Panc1 (cell line): ENCODE results near the gene NDUFAF2.

Experiments used
- SIN3A ChIP-seq: IDR thresholded peaks from 2 replicates; pipeline ENCODE4 v1.6.1; 2012; ENCODE audit warnings: low read depth, mild to moderate bottlenecking, low read length, moderate library complexity, borderline replicate concordance; ENCODE audit not compliant: insufficient read depth
- TCF7L2 ChIP-seq: IDR thresholded peaks from 2 replicates; pipeline ENCODE4 v1.6.1; 2011; ENCODE audit warnings: mild to moderate bottlenecking, low read depth, low read length, inconsistent platforms
- TF ChIP-seq, protein P1 (sequence below): fragments of 450-650 bp; IDR thresholded peaks from 2 replicates; pipeline ENCODE4 v1.5.1; 2017; ENCODE audit warnings: mild to moderate bottlenecking
- TF ChIP-seq, protein P2 (sequence below), 2 experiments: IDR thresholded peaks; 2 replicates each; pipeline ENCODE4 v1.6.1; 2011 to 2012; ENCODE audit warnings: low read depth in 2 of 2, control low read depth in 1 of 2, low read length in 1 of 2, mild to moderate bottlenecking in 1 of 2, moderate library complexity in 1 of 2; ENCODE audit not compliant: insufficient read depth in 1 of 2

DNA sequence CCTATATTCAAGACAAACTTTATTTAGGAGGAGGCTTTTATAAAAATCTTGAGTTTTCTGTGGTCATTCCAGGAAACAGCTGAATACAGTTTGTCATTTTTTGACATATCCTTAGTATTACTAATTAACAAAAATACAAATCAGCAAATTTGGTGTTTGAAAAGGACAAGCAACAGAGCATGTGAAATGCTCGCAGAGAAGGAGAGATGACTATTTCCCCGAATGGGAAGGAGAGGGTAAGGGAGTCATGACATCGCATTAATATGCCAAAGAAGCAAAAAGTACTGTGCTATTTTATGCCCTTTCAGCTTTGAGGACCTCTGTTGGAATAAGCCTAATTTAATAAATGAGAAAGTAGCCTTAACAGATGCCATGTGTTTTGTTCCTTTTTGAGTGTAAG lies 215.5 kb downstream of the NDUFAF2 start:
- TF ChIP-seq, protein P1, sequence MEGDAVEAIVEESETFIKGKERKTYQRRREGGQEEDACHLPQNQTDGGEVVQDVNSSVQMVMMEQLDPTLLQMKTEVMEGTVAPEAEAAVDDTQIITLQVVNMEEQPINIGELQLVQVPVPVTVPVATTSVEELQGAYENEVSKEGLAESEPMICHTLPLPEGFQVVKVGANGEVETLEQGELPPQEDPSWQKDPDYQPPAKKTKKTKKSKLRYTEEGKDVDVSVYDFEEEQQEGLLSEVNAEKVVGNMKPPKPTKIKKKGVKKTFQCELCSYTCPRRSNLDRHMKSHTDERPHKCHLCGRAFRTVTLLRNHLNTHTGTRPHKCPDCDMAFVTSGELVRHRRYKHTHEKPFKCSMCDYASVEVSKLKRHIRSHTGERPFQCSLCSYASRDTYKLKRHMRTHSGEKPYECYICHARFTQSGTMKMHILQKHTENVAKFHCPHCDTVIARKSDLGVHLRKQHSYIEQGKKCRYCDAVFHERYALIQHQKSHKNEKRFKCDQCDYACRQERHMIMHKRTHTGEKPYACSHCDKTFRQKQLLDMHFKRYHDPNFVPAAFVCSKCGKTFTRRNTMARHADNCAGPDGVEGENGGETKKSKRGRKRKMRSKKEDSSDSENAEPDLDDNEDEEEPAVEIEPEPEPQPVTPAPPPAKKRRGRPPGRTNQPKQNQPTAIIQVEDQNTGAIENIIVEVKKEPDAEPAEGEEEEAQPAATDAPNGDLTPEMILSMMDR: no peak
- TF ChIP-seq, protein P2, sequence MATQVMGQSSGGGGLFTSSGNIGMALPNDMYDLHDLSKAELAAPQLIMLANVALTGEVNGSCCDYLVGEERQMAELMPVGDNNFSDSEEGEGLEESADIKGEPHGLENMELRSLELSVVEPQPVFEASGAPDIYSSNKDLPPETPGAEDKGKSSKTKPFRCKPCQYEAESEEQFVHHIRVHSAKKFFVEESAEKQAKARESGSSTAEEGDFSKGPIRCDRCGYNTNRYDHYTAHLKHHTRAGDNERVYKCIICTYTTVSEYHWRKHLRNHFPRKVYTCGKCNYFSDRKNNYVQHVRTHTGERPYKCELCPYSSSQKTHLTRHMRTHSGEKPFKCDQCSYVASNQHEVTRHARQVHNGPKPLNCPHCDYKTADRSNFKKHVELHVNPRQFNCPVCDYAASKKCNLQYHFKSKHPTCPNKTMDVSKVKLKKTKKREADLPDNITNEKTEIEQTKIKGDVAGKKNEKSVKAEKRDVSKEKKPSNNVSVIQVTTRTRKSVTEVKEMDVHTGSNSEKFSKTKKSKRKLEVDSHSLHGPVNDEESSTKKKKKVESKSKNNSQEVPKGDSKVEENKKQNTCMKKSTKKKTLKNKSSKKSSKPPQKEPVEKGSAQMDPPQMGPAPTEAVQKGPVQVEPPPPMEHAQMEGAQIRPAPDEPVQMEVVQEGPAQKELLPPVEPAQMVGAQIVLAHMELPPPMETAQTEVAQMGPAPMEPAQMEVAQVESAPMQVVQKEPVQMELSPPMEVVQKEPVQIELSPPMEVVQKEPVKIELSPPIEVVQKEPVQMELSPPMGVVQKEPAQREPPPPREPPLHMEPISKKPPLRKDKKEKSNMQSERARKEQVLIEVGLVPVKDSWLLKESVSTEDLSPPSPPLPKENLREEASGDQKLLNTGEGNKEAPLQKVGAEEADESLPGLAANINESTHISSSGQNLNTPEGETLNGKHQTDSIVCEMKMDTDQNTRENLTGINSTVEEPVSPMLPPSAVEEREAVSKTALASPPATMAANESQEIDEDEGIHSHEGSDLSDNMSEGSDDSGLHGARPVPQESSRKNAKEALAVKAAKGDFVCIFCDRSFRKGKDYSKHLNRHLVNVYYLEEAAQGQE (IDR thresholded peaks at IDR 0.05; ENCODE audit: insufficient read depth in 1 of 2, low read depth in 2 of 2, low read length in 1 of 2): no peak
- TF ChIP-seq SIN3A: no peak
- no peak for TF ChIP-seq TCF7L2
